Mesenchymal stem cell (in vitro differentiated cells and primary cell): Measurements from ENCODE around the gene FTL.

Experiments
- DNase-seq: peaks from one replicate; pipeline ENCODE4 v3.0.0-alpha.2; 2013
- H2AFZ ChIP-seq: one replicate; pipeline ENCODE4 v1.6.1; 2013; ENCODE audit warnings: low read depth, mild to moderate bottlenecking, control low read depth, inconsistent platforms, low read length, moderate library complexity
- H2AK5ac ChIP-seq: 2 replicates; pipeline ENCODE4 v1.6.1; 2013; ENCODE audit warnings: low read length, moderate library complexity, mild to moderate bottlenecking, inconsistent platforms; ENCODE audit not compliant: severe bottlenecking
- H2BK120ac ChIP-seq: one replicate; pipeline ENCODE4 v1.6.1; 2013; ENCODE audit warnings: low read depth, mild to moderate bottlenecking, inconsistent platforms, low read length, moderate library complexity
- H2BK12ac ChIP-seq, 2 experiments: one replicate each; pipeline ENCODE4 v1.6.1; 2013; ENCODE audit warnings: inconsistent platforms in 2 of 2, low read length in 2 of 2, mild to moderate bottlenecking in 2 of 2, moderate library complexity in 2 of 2, control low read depth in 1 of 2
- H2BK15ac ChIP-seq: one replicate; pipeline ENCODE4 v1.6.1; 2013; ENCODE audit warnings: mild to moderate bottlenecking, low read depth, inconsistent platforms; ENCODE audit not compliant: poor library complexity, severe bottlenecking
- H2BK5ac ChIP-seq: 2 replicates; pipeline ENCODE4 v1.6.1; 2013; ENCODE audit warnings: low read depth, mild to moderate bottlenecking, low read length, control low read depth, inconsistent platforms; ENCODE audit not compliant: poor library complexity, severe bottlenecking
- H3K14ac ChIP-seq, 2 experiments: one replicate each; pipeline ENCODE4 v1.6.1; 2013; ENCODE audit warnings: inconsistent platforms in 2 of 2, low read length in 2 of 2, control low read depth in 1 of 2, mild to moderate bottlenecking in 1 of 2, moderate library complexity in 1 of 2
- H3K18ac ChIP-seq, 2 experiments: one replicate each; pipeline ENCODE4 v1.6.1; 2013; ENCODE audit warnings: inconsistent platforms in 2 of 2, low read length in 2 of 2, control low read depth in 1 of 2, low read depth in 1 of 2, mild to moderate bottlenecking in 1 of 2
- H3K23ac ChIP-seq, 2 experiments: one replicate each; pipeline ENCODE4 v1.6.1; 2013; ENCODE audit warnings: inconsistent platforms in 2 of 2, low read length in 2 of 2, mild to moderate bottlenecking in 2 of 2, moderate library complexity in 2 of 2, control low read depth in 1 of 2
- H3K27ac ChIP-seq: 2 replicates; pipeline ENCODE4 v1.5.1; 2013; ENCODE audit warnings: mild to moderate bottlenecking, moderate library complexity, low read length, control low read depth, inconsistent platforms; ENCODE audit not compliant: poor library complexity, severe bottlenecking
- H3K27me3 ChIP-seq, 2 experiments: 2 replicates each; pipeline versions ENCODE4 v1.6.1 to v1.7.0; 2013; ENCODE audit warnings: low read length in 2 of 2, mild to moderate bottlenecking in 2 of 2, moderate library complexity in 2 of 2, control low read depth in 1 of 2, inconsistent platforms in 1 of 2; ENCODE audit not compliant: control insufficient read depth in 1 of 2, insufficient read depth in 1 of 2
- H3K36me3 ChIP-seq, 2 experiments: 2 replicates each; pipeline versions ENCODE4 v1.6.1 to v1.7.0; 2013; ENCODE audit warnings: low read length in 2 of 2, control low read depth in 1 of 2, inconsistent platforms in 1 of 2, low read depth in 1 of 2, mild to moderate bottlenecking in 1 of 2; ENCODE audit not compliant: insufficient read depth in 2 of 2, control insufficient read depth in 1 of 2
- H3K4ac ChIP-seq, 2 experiments: one replicate each; pipeline ENCODE4 v1.6.1; 2013; ENCODE audit warnings: inconsistent platforms in 2 of 2, low read length in 2 of 2, mild to moderate bottlenecking in 2 of 2, moderate library complexity in 2 of 2, control low read depth in 1 of 2, low read depth in 1 of 2
- H3K4me1 ChIP-seq: 2 replicates; pipeline ENCODE4 v1.6.1; 2013; ENCODE audit warnings: low read depth, low read length, control low read depth; ENCODE audit not compliant: control insufficient read depth, insufficient read depth
- H3K4me2 ChIP-seq: 2 replicates; pipeline ENCODE4 v1.6.1; 2013; ENCODE audit warnings: low read length, mild to moderate bottlenecking, inconsistent platforms; ENCODE audit not compliant: poor library complexity, severe bottlenecking
- H3K4me3 ChIP-seq, 2 experiments: 2 replicates each; pipeline versions ENCODE4 v1.5.1 to v1.7.0; 2013; ENCODE audit warnings: low read length in 2 of 2, mild to moderate bottlenecking in 2 of 2, control low read depth in 1 of 2, low read depth in 1 of 2; ENCODE audit not compliant: insufficient read depth in 1 of 2
- H3K79me1 ChIP-seq: replicated peaks from 2 replicates; pipeline ENCODE4 v1.6.1; 2013; ENCODE audit warnings: mild to moderate bottlenecking, control low read depth, low read length, inconsistent platforms; ENCODE audit not compliant: poor library complexity, severe bottlenecking
- H3K9ac ChIP-seq: 2 replicates; pipeline ENCODE4 v1.7.0; 2013; ENCODE audit warnings: mild to moderate bottlenecking, low read length, moderate library complexity
- H3K9me3 ChIP-seq: 2 replicates; pipeline ENCODE4 v1.7.0; 2013; ENCODE audit warnings: mild to moderate bottlenecking, low read length; ENCODE audit not compliant: control insufficient read depth
- H4K8ac ChIP-seq: one replicate; pipeline ENCODE4 v1.6.1; 2013; ENCODE audit warnings: inconsistent platforms, mild to moderate bottlenecking, low read length, moderate library complexity
- H4K91ac ChIP-seq: one replicate; pipeline ENCODE4 v1.6.1; 2013; ENCODE audit warnings: mild to moderate bottlenecking, low read length, inconsistent platforms
- WGBS: methylation state at CpG from one replicate; pipeline ENCODE4 v1.1.7; 2013; ENCODE audit warnings: mixed read lengths; 5-methylcytosine and 5-hydroxymethylcytosine counted together

The FTL gene

GRCh38 chr19:48945817-48946216, 19.3 kb upstream of the FTL start:
- DNase-seq, result no peak
- H3K23ac ChIP-seq, result no peak overlapping the region
- H2BK15ac ChIP-seq, result no peak overlapping the region
- 75% methylated on average over 2 of the region's 2 CpGs for WGBS
- H3K14ac ChIP-seq, result no peak overlapping the region
- H3K4me3 ChIP-seq, result no peak overlapping the region
- no peak overlapping the region for H2BK5ac ChIP-seq
- H2AFZ ChIP-seq, result no peak overlapping the region
- H4K91ac ChIP-seq, result no peak overlapping the region
- no peaks in the 10 kb centered on the region for H3K79me1 ChIP-seq
- no peak overlapping the region for H2AK5ac ChIP-seq
- no peak overlapping the region for H3K18ac ChIP-seq
- H3K9ac ChIP-seq, result no peak overlapping the region
- H3K36me3 ChIP-seq, result no peaks in the 10 kb centered on the region
- peaks cover 3% of the 10 kb centered on the region for H3K9me3 ChIP-seq
- H4K8ac ChIP-seq, result no peak overlapping the region
- H3K27ac ChIP-seq, result no peak overlapping the region
- H2BK12ac ChIP-seq, result no peak overlapping the region
- peaks cover under 1% of the 10 kb centered on the region for H3K4me1 ChIP-seq
- H3K4ac ChIP-seq, result no peak overlapping the region
- H3K4me2 ChIP-seq, result no peak overlapping the region
- H3K27me3 ChIP-seq, result no peaks in the 10 kb centered on the region
- no peak overlapping the region for H2BK120ac ChIP-seq

GRCh38 chr19:48946463-48947257, 18.4 kb upstream of the FTL start:
- Histone ChIP-seq H3K27me3 (no peaks in the 10 kb centered on the region), H3K9ac (no peak overlapping the region), H3K4me1 (peaks cover 1% of the 10 kb centered on the region), H3K14ac (no peak overlapping the region), H2AFZ (no peak overlapping the region), H3K4ac (no peak overlapping the region), H2BK120ac (no peak overlapping the region), H2BK5ac (no peak overlapping the region), H3K27ac (no peak overlapping the region), H3K23ac (no peak overlapping the region), H3K36me3 (no peaks in the 10 kb centered on the region), H3K9me3 (no peaks in the 10 kb centered on the region), H2BK15ac (no peak overlapping the region), H2AK5ac (no peak overlapping the region), H3K4me2 (no peak overlapping the region), H3K18ac (no peak overlapping the region), H3K4me3 (no peak overlapping the region), H2BK12ac (no peak overlapping the region), H4K8ac (peak overlapping the region; percentile 22), H4K91ac (peak overlapping the region; percentile 5), H3K79me1 (no peaks in the 10 kb centered on the region)
- WGBS, result 80% methylated on average over 9 of the region's 9 CpGs
- no peak for DNase-seq

- H3K4ac ChIP-seq, result no peak overlapping the region
These were observed 17.9 kb upstream of the FTL start for GRCh38 chr19:48947258-48947542.

DNA sequence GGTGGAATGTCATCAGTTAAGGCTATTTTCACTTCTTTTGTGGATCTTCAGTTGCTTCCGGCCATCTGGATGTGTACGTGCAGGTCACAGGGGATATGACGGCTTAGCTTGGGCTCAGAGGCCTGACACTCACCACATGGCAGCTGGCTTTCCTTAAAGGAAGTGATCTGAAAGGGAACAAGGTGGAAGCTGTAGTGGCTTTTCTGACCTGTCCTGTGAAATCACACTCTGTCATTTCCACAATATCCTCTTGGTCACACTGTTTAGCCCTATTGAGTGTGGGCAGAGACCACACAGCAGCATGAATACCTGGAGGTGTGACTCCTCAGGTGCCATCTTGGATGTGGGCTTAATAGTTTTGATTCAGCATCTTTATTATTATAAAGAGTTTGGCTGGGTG, 14.9 kb upstream of the FTL start:
- no peak overlapping the region for H3K4ac ChIP-seq
- DNase-seq, result no peak
- no peaks in the 10 kb centered on the region for H3K9me3 ChIP-seq
- no peak overlapping the region for H2BK15ac ChIP-seq
- H4K8ac ChIP-seq, result no peak overlapping the region
- H3K27me3 ChIP-seq, result no peaks in the 10 kb centered on the region
- H3K27ac ChIP-seq, result no peak overlapping the region
- H2BK120ac ChIP-seq, result no peak overlapping the region
- no peaks in the 10 kb centered on the region for H3K36me3 ChIP-seq
- H3K4me3 ChIP-seq, result no peak overlapping the region
- H3K4me1 ChIP-seq, result peaks cover 6% of the 10 kb centered on the region
- H3K23ac ChIP-seq, result no peak overlapping the region
- no peak overlapping the region for H3K14ac ChIP-seq
- WGBS, result 55% methylated on average over 3 of the region's 3 CpGs
- H2BK5ac ChIP-seq, result no peak overlapping the region
- no peak overlapping the region for H2BK12ac ChIP-seq
- no peak overlapping the region for H3K4me2 ChIP-seq
- no peak overlapping the region for H3K18ac ChIP-seq
- no peak overlapping the region for H2AK5ac ChIP-seq
- H3K79me1 ChIP-seq, result no peaks in the 10 kb centered on the region
- H2AFZ ChIP-seq, result no peak overlapping the region
- no peak overlapping the region for H3K9ac ChIP-seq
- no peak overlapping the region for H4K91ac ChIP-seq

More at GRCh38 chr19:48947258-48947542, 17.9 kb upstream of the FTL start:
- no peak overlapping the region for H3K4me2 ChIP-seq
- no peak overlapping the region for H3K27ac ChIP-seq
- no peak overlapping the region for H2BK12ac ChIP-seq
- DNase-seq, result no peak
- H2AFZ ChIP-seq, result no peak overlapping the region
- H3K9me3 ChIP-seq, result no peaks in the 10 kb centered on the region
- peaks cover 1% of the 10 kb centered on the region for H3K4me1 ChIP-seq
- no peak overlapping the region for H2AK5ac ChIP-seq
- no peaks in the 10 kb centered on the region for H3K36me3 ChIP-seq
- no peak overlapping the region for H3K4me3 ChIP-seq
- H3K14ac ChIP-seq, result no peak overlapping the region
- WGBS, result 97% methylated on average over 3 of the region's 3 CpGs
- H3K27me3 ChIP-seq, result no peaks in the 10 kb centered on the region
- no peaks in the 10 kb centered on the region for H3K79me1 ChIP-seq
- no peak overlapping the region for H2BK120ac ChIP-seq
- no peak overlapping the region for H4K8ac ChIP-seq
- no peak overlapping the region for H2BK15ac ChIP-seq
- H3K9ac ChIP-seq, result no peak overlapping the region
- H4K91ac ChIP-seq, result no peak overlapping the region
- no peak overlapping the region for H2BK5ac ChIP-seq
- no peak overlapping the region for H3K23ac ChIP-seq
- no peak overlapping the region for H3K18ac ChIP-seq
